Hematopoietic multipotent progenitor cell treated with erythropoietin and hydrocortisone succinate and interleukin-3 and kit ligand, for 4 days (in vitro differentiated cells): Measurements from ENCODE around the gene SIRPA.

Source experiments
- DNase-seq: peaks from one replicate; pipeline ENCODE4 v3.0.0-alpha.2; 2015

The SIRPA gene

DNA sequence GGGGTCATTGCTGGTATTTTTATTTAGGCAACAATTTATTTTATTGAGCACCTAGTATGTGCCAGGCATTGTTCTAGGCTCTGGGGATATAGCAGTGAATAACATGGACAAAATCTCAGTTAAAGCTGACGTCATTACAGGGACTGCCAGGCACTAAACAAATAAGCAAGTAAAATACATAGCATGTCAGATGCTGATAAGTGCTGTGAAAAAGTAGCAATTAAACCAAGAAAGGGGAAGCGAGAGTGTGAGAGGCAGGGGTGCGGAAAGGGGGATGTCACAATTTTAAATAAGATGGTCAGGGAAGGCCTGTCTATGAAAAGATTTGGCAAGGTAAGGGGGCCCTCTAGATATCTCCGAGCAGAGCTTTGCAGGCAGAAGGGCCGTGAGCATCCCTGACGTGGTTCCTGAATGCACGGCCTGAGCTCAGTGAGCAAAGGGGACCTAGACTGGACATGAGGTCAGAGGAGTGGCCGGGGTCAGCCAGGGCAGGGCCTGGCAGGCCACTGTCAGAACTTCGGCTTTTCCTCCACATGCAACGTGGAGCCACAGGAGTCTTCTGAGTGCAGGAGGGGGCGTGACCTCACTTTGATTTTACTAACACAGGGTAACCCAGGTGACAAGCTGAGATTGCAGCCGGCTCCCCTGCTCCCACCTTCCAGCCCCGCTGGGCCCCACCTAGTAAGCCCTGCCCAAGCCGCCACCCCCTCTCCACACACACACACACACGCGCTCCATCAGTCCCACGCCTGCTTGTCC lies 24.2 kb upstream of the SIRPA start:
- peak; percentile 72 for DNase-seq

DNA sequence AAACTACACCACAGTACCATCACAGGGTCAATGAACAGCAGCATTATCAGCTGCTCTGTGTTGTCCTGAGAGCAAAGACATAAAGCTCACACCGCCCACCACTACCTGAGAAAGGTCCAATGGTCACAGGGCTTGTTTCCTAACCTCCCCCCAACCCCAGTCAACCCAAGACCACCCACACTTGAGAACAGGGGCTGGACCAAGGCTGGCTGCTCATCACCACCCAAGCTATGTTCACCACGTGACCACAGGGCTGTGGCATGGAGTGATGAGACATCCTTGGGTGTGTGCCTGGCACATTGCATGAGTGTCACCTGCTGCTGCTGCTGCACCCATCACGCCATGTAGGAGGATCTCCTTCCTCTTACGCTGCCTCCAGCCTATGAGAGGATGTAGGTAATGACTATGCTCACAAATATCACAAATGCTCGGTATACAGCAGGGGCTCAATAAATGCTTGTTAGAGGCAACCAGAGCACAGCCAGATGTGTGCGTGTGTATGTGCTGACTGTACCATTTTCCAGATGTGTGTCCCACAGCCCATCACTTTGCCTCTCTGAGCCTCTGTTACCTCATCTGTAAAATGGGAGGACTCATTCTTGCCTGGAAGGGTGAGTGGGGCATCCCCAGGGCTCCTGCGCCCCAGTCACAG lies 23.3 kb upstream of the SIRPA start:
- no peak for DNase-seq

DNA sequence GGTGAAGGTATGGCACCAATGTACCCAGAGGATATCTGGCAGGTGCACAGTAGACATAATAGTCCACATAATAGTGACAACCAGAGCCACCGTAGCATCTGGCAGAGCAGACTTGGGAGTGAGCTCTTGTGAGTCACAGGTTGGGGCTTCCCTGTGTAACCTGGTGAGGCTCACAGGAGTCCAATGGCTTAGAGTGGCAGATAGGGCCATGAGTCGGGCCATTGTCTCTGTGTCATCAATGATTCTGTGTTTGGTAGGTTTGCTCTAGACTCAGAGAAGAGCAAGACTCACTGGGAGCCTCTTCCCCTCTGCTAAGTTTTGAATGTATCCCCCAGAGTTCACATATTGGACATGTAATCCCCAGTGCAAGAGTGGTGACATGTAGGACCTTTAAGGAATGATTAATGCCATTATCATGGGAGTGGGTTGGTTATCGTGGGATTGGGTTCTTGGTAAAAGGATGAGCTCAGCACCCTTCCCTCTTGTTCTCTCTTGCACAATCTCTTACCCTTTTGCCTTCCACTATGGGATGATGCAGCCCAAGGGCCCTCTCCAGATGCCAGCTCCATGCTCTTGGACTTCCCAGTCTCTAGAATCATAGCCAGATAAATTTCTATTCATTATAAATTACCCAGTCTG lies 22.6 kb upstream of the SIRPA start:
- DNase-seq, result no peak

GRCh38 chr20:1874450-1875182 lies 20.6 kb upstream of the SIRPA start:
- DNase-seq, result peak; percentile 60

DNA sequence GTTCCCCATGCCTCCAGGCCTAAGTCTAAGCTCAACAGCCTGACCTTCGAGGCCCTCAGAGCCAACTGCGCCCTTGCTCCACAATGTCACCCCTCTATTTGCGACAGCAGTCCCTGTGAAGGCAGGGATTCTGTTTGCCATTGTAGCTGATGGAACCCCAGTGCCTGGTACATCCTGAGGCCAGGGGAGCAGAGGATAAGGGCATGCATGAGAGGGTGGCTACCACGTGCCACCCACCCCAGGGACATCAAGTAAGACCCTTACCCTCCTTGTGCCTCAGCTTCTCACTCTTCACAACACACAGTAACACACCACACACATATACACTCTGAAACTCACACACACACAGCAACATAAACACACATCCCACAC lies 20.0 kb upstream of the SIRPA start:
- no peak for DNase-seq

DNA sequence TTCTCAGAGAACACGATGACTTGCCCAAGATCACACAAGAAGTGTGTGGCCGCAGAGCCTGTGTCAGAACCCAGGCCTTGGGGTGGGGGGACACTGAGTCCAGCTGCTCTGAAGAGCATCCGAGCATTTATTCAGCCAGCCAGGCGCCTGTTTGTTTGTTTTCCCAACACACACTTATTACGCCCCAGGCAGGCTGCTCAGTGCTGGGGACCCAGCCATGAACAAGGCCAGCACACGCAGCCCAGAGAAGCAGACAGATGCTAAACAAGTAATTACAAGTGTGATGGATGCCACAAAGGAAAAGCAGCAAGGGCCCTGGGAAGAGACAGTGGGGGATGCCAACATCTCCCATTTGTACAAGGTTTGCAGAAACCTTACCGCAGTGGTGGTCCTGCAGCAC lies 19.4 kb upstream of the SIRPA start:
- no peak for DNase-seq

GRCh38 chr20:1876217-1876921 lies 18.8 kb upstream of the SIRPA start:
- no peak for DNase-seq

DNA sequence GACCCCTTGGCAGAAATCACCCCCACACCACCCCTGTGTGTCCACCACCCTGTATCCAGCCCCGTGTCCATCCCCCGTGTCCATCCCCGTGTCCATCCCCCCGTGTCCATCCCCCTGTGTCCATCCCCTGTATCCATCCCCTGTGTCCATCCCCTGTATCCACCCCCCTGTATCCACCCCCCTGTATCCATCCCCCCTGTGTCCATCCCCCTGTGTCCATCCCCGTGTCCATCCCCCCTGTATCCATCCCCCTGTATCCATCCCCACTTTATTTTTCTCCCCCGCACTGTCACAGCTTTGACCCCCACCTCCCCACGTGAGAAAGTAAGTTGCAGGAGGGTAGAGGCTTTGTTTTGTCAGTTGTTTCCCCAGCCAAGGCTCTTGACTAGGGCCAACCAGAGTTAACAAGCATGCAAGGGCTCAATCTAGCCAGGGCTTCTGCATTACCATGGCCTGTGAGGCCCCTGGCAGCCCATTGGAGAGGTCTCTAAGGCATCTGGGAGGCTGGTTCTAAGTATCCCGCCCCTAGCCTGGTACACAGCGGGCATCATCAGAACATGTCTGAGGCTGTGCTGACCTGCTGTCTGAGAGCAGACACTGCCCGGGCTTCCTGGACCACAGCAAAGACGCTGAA lies 18.1 kb upstream of the SIRPA start:
- peak; percentile 47 for DNase-seq

- no peak for DNase-seq
These were observed 17.5 kb upstream of the SIRPA start for GRCh38 chr20:1877609-1878200.

GRCh38 chr20:1879369-1879768 lies 15.8 kb upstream of the SIRPA start:
- DNase-seq, result no peak

DNA sequence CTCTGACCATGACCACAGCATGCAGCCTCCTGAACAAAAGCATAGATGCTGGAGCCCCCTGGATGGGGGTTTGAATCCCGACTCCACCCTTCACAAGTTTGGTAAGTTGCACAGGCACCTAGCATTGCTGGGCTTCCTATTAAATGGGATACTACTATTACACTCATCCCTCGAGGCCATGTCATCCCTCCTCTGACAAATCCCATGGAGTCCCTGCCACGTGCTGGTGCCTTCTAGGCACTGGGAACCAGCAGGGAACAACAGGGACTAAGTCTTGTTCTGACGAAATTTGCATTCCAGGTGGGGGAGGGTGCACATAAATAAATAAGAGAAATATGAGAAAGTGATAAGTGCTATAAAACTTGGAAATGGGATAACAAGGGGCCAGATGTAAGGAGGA lies 15.3 kb upstream of the SIRPA start:
- DNase-seq, result no peak

DNA sequence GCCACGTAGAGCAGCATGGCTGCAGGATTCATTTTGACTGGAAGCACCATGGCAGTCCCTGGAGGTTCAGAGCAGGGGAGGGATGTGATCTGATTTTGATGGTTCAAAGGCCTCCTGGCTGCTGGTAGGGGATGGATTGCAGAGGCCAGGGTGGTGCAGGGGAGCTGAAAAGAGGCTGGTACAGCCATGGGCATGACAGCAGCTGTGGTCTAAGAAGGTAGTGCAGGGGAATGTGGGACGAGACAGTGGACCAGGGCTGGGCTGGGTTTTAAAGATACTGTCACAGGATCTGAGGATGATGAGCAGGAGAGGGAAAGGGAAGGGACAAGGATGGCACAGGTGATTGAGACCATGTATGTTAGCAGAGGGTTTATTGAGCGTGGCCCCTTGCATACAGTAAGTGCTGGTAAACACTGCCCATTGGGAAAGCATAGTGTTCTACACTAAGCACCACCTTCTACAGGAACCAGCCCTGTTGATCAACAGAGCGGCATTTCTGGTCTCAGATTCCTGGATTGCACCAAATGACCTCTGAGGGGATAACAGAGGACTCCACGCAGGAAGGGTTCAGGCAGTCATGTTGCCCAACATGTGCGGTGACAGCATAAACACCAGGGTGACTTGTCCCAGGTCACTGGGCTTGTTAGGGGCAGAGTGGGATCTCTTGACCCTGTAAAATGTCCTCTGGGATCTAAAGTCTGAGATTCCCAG lies 14.5 kb upstream of the SIRPA start:
- DNase-seq, result no peak

DNA sequence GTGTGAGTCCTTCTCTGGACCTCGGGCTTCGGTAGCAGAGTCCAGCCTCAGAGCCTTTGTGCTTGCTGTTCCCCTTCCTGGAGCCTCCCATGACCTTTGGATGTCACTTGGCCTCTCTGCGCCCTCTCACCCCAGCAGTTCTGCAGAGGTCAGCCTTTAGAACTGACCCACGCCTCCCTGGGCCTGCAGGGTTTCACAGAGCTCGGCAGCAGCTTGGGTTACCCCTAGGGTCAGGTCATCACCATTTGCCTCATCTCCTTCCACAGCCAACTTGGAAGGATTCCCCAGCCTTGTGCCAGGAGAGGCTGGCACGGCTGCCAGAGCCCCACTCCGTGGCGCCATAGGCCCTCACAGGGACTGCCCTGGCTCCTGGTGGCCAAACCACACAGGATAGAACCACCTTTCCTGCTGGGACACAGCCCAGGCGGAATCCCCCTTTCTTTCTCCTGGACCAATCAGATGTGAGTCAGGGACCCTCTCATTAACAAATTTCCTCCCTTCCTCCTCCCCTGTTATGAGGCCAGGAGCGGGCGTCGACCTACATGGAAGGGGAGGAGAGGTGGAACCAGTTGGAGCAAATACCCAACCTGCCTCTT lies 13.9 kb upstream of the SIRPA start:
- DNase-seq, result no peak

DNA sequence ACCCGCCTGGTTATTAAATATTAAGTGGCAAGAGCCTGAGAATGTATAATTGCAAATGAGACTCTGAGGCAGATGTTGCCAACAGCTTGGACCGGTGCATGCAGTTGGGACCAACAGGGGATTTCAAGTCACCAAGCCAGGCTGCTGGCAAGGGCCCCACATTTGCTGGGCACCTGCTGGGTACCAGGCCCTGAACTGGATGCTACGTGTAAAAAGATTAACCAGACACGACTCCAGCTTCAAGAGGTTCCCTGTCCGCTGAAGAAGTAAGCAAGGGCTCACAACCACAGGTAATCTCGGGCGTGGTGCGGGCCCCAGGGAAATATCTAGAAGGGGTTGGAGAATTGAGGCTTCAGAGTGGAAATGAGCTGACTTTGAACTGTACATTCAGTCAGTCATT lies 13.2 kb upstream of the SIRPA start:
- no peak for DNase-seq

GRCh38 chr20:1883986-1884385 lies 11.2 kb upstream of the SIRPA start:
- DNase-seq, result no peak

GRCh38 chr20:1885254-1885653 lies 10.0 kb upstream of the SIRPA start:
- no peak for DNase-seq

GRCh38 chr20:1885940-1886693 lies 9.1 kb upstream of the SIRPA start:
- DNase-seq, result no peak

- no peak for DNase-seq
These were observed 7.9 kb upstream of the SIRPA start for GRCh38 chr20:1887321-1887720.

- DNase-seq, result no peak
These were observed 7.5 kb upstream of the SIRPA start for GRCh38 chr20:1887756-1888155.

DNA sequence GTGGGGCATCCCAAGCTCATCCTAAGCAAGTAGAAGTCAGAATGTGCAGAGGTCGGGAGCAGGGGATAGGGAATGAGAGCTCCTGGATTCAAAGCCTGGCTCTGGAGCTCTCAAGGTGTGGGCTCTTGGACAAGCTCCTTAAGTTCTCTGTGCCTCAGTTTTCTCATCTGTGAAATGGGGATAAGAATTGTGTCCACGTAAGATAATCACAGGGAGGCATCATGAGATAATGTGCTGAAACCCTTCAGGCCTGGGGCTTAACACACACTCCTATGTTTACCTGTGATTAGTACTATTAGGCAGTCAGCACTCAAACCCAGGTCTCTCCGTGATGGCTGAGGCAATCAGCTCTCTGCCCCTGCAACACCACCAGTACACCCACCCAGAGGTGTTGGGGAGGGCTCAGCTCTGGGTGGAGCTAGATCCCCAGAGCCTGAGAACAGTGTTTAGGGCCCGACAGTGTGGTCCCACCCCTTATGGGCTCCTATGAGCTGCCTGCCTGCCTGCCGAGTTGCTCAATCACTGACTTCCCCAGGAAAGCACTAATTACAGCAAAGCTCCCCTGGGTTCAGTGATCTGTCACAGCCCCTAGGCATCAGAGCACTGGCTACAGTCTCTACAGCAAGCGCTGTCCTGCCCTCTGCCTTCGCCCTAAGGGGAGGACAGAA lies 6.3 kb upstream of the SIRPA start:
- DNase-seq, result peak; percentile 75
